ENCODE results near the gene PITX3.
"Not testable (repeated sequence)": the region's sequence is repeated elsewhere in the genome, so short reads cannot be mapped to it uniquely, and the experiment has no call there.

PITX3 gene

DNA sequence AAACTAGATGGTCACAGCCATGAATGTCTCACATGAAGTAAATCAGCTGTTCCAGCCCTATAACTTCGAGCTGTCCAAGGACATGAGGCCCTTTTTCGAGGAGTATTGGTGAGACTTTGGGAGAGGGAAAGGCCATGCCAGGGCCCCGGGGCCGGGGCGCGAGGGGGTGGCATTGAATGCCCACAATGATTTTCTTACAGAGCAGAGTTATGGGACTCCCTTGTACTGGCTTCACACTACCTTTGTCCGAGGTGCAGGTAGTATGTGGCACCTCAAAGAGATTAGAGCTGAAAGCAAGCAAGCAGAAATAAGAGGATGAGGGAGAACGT is 14.8 kb downstream of the PITX3 start:
- DNase-seq (ENCODE audit: low read depth in 3 of 3): no peak

DNA sequence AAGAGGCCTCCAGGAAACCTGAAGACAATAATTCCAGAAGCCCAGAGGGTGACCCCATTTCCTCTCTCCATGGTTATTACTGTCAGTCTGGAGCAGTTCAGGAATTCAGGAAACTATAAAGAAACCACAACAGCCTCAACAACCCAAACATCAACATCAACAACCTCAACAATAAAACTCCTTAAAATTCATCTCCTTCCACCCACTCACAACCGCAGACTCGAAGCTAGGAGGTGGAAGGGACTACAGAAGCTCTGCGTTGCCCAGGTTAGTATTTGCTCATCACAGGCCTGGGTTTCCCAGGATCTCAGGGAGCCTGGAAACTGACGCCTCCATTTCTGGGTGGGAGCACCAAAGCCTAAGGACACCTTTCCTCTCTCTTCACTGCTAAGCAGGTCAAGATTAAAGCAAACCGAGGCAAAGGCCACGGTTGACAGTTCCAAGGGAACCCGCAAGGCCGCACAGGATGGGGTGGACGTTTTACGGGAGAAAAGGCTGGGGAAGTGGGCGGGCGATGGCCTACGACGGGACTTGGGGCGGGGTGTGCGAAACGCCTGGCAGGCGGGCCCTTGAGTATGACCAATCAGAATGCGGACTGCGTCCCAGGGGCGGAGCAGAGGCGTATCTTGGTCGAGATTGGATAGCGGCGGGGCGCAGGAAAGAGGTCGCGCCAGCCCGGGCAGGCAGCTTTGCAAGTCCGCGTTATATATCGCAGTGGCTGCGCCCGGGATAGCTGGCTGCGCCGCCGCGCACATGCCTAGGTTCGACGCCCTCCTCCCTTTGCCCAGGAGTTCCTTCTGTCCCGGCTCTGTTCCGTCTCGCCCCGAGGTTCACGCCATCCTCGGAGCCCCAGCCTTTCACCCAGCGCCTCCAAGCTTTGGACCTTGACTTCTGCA is 15.4 kb downstream of the PITX3 start, which contains the start of gene ELOVL3:
TSS of gene ELOVL3 (plus strand) at position 654 of the 896 bp plus-strand sequence. CDS start 250 bp downstream, outside the sequence.
- DNase-seq (ENCODE audit: low read depth in 3 of 3): peak; percentile 72 to 81 (median 80)

- no peak for DNase-seq (ENCODE audit: low read depth in 3 of 3)
Measured at GRCh38 chr10:102222797-102223196, 18.5 kb downstream of the PITX3 start.

DNA sequence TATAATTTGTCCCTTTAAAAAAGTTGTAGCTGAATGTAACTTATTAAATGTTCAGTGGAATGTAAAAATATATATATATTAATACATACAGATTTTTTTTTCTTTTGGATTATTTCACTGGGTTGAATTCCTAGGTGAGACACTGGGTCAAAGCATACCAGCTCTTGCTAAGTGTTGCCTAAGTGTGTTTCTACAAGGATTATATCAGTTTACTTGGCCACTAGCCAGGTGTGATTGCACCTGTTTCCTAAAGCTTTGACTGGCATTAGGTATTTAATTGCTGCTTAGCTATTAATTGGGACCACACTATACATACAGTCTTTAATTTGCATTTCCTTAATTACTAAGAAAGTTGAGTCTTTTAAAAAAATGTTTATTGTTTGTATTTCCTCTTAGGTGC is 20.7 kb downstream of the PITX3 start:
- no peak for DNase-seq (ENCODE audit: low read depth in 3 of 3)

DNA sequence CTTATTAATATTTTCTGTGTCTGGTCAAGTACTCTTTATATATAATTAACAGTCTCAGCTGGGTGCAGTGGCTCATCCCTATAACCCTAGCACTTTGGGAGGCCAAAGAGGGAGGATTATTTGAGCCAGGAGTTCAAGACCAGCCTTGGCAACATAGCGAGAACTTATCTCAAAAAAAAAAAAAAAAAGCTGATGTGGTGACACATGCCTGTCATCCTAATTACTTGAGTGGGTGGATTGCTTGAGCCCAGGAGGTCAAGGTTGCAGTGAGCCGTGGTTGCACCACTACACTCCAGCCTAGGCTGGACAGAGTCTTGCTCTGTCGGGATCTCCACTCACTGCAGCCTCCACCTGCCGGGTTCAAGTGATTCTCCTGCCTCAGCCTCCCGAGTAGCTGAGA is 21.9 kb downstream of the PITX3 start:
- no peak for DNase-seq (ENCODE audit: low read depth in 3 of 3)

- DNase-seq (ENCODE audit: low read depth in 3 of 3): not testable (repeated sequence)
Measured at GRCh38 chr10:102213599-102213998, 27.7 kb downstream of the PITX3 start.

DNA sequence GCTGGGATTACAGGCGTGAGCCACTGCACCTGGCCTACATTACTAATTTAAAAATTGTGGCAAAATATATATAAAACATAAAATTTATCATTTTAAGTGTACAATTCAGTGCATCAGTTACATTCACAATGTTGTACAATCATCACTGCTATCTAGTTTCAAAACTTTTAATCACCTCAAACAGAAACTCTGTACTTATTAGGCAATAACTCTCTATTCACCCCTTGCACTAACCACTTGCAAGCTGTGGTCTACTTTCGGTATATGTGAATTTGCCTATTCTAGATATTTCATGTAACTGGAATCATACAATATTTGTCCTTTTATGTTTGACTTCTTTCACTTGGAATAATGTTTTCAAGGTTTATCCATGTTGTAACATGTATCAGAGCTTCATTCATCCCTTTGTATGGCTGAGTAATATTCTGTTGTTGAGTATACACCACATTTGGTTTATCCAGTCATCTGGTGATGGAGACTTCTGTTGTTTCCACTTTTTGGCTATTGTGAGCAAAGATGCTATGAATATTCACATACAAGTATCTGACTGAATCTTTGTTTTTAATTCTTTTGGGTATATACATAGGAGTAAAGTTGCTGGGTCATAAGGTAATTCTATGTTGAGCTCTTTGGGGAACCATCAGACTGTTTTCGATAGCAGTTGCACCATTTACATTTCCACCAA is 29.6 kb downstream of the PITX3 start:
- no peak for DNase-seq (ENCODE audit: low read depth in 3 of 3)

- no peak for DNase-seq (ENCODE audit: low read depth in 3 of 3)
Measured at GRCh38 chr10:102208311-102209035, 32.8 kb downstream of the PITX3 start.

DNA sequence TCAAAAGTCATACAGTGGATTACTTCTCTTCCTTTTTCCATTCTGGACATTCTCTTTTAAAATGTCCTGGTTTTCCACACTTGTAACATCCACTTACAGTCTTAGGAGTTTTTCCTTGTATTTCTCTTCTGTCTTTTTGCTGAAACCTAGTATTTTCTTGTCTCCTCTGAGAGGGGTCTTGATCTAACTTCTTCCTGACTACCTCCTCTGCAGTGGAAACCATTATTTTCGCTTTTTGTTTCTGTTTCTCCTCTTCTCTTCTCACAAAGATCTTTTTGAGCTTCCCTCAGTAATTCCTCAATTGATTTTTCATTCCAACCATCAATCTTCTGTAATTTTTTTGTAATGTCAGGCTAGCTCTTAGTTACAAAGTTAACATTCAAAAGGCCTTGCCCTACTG is 38.9 kb downstream of the PITX3 start:
- no peak for DNase-seq (ENCODE audit: low read depth in 3 of 3)

GRCh38 chr10:102200751-102201640 is 40.3 kb downstream of the PITX3 start:
- DNase-seq (ENCODE audit: low read depth in 3 of 3): no peak

DNA sequence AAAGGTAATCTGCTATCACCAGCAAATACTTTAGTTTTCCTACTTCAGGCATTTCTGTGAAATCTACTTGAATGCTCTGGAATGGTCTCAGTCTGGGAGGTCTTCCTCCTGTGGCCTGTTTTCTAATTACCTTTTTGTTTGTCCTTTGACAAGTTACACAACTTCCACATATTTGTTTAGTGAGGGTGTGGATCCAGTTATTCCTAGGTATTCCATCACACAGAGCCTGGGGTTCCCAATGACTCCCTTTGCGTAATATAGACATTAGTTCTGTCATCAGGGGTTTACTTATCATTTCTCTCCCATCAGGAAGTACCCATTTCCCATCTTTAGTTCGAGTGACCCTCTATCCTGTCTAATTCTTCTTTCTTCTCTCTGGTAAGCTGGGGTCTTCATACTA is 43.3 kb downstream of the PITX3 start:
- no peak for DNase-seq (ENCODE audit: low read depth in 3 of 3)

GRCh38 chr10:102196893-102197292 is 44.4 kb downstream of the PITX3 start:
- peak in 2 of 3 donors; percentile 11 to 25 for DNase-seq (ENCODE audit: low read depth in 3 of 3)

DNA sequence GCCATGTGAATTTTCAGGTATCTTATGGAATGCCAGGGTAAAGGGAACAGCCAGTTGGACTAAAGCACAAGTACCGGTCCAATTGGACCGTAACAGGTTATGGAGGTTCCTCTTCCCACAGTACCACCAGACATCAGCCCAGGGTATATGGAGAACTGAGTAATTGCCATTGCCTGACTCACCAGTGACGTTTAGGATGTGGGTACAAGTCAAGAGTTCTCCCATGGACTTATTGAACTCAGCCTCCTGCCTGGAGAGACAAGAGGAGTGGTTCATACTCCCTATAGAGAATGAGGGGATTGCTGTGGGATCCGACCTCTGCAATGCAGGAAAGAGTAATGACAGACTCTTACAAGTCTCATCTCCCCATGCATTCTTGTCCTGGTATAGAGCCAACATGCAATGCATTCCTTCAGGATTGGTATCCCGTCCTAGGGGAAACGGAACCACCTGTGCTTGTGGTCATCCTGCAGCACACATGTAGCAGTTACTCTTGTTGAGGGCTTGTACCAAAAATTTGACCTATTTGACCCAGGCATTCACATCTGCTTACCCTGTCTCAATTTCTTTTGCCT is 45.9 kb downstream of the PITX3 start:
- DNase-seq (ENCODE audit: low read depth in 3 of 3): no peak

GRCh38 chr10:102191956-102192355 is 49.4 kb downstream of the PITX3 start:
- no peak for DNase-seq (ENCODE audit: low read depth in 3 of 3)

- DNase-seq (ENCODE audit: low read depth in 3 of 3): not testable (repeated sequence)
Measured at GRCh38 chr10:102188941-102189898, 52.1 kb downstream of the PITX3 start.

DNA sequence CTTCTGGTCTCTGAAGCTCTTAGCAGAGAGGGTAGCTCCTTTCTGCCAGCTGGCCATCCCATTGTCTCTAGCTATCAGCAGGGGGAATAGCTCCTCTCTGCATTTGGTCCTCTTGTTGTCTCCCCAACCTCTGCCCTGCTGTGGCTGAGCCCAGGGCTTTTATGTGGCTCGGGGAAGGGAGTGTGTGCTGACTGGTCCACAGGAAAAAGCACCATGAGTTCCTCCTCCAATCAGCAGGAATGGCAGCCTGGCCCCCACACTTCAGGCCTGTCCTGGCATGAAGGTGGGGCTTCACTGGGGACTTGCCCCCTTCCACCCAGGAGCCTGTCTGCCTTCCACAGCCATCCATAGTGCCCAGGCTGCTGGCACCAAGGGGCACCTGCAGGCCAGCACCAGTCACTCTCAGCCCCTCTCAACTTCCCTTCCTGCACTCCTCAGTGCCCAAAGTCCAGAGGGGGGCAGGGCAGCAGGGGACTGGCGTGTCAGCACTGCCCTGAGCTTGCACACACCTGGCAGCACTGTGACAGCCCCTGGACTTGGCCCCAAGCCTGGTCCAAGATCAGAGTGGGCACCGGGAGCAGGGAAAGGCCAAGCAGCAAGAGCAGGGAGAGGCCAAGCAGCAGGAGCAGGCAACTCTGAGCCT is 52.9 kb downstream of the PITX3 start:
- DNase-seq (ENCODE audit: low read depth in 3 of 3): no peak

DNA sequence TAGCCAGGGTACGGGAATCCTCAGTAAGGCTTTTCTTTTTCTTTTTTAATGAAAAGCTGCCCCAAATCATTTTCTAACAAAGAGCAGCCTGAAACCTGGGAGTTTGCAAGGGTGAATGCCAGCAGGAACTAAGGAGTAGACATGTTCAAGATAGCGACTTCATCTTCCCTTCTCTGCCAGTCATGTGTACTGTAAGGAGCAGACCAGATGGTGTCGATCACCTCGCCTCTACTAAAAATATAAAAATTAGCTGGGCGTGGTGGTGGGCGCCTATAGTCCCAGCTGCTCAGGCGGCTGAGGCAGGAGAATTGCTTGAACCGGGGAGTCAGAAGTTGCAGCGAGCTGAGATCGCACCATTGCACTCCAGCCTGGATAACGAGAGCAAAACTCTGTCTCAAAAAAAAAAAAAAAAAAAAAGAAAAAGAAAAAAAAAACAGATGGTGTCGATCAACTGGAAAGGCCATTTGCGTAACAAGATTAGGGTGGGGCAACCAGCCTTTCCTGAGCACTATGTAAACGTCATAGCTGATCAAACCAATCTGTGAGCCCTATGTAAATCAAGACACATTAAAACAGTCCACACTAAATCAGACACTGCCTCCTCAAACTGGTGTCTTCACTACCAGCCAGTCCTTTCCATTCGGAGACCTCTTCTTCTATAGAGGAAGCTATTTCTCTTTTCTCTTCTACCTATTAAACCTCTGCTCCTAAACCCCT is 55.3 kb downstream of the PITX3 start:
- no peak for DNase-seq (ENCODE audit: low read depth in 3 of 3)

- no peak for DNase-seq (ENCODE audit: low read depth in 3 of 3)
Measured at GRCh38 chr10:102185272-102185671, 56.0 kb downstream of the PITX3 start.

- no peak for DNase-seq (ENCODE audit: low read depth in 3 of 3)
Measured at GRCh38 chr10:102184606-102185005, 56.7 kb downstream of the PITX3 start.

Data from stimulated activated CD4-positive, alpha-beta T cell treated with anti-CD3 and anti-CD28 coated beads, TNF-alpha, amount 100 ng/mL, for 48 hours (primary cell).